ENCODE data around the gene EXOC5.

DNA sequence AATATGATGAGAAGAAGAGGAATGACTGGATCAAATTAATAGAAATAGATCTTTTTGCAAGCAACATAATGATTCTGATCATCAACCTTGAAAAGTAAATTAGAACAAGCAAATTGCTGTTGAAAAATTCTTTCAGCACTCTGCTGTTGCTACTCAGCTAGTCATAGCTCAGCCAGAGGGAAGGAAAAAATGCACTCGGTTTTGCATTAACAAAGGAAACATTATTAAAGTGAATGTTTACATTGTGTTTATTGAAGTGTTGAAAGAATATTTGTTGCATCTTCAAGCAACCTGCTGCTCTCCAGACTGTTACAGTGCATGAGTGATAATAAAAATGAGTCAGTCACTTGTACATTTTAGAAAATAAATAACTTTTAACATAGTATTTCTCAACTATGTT, 26.5 kb upstream of the EXOC5 start:
- TF ChIP-seq EZH2phosphoT487 (IDR thresholded peaks at IDR 0.05; ENCODE audit: insufficient read depth, low read depth): no peak
- no peak for TF ChIP-seq EZH2 (IDR thresholded peaks at IDR 0.05; ENCODE audit: insufficient read depth, poor library complexity, severe bottlenecking)
